HEK293 (cell line): ENCODE results near the gene ARPC2.
A peak's percentile ranks its signal among the peaks of the same experiment; 100 is the strongest.
"Not testable (repeated sequence)": the region's sequence is repeated elsewhere in the genome, so short reads cannot be mapped to it uniquely, and the experiment has no call there.

Source experiments
- CTCF ChIA-PET: fragments of 350-600 bp; formaldehyde crosslinking; extraction: SDS; loops from one replicate; lab custom pipeline; 2021; ENCODE audit warnings: antibody characterized with exemption; lab: Yijun Ruan, JAX
- POLR2A ChIA-PET: fragments of 300-600 bp; formaldehyde crosslinking; extraction: SDS; loops from one replicate; lab custom pipeline; 2020; ENCODE audit warnings: antibody characterized with exemption, inconsistent platforms; lab: Yijun Ruan, JAX
- H3K27ac ChIP-seq: fragments of 200-500 bp; sonication (Bioruptor generic); 2 replicates; pipeline ENCODE4 v1.5.1; 2014; ENCODE audit warnings: low read depth, low read length, control low read depth, inconsistent platforms; ENCODE audit errors: extremely low read depth
- H3K36me3 ChIP-seq, 2 experiments: fragments of 200-500 bp in 1 of 2; sonication (Bioruptor generic) in 1 of 2; 1 replicate in 1 of 2; 2 replicates in 1 of 2; pipeline ENCODE4 v1.5.1; 2014 to 2017; ENCODE audit warnings: inconsistent platforms in 2 of 2, low read length in 2 of 2; ENCODE audit not compliant: control insufficient read depth in 2 of 2, insufficient read depth in 1 of 2
- H3K4me1 ChIP-seq: fragments of 200-500 bp; sonication (Bioruptor generic); 2 replicates; pipeline ENCODE4 v1.5.1; 2014; ENCODE audit warnings: mild to moderate bottlenecking, low read length, inconsistent platforms; ENCODE audit not compliant: control insufficient read depth, insufficient read depth
- H3K4me3 ChIP-seq: 2 replicates; pipeline ENCODE4 v1.5.1; 2011; ENCODE audit warnings: low read depth, mild to moderate bottlenecking, control low read depth, low read length, moderate library complexity
- H3K9me3 ChIP-seq: fragments of 200-500 bp; sonication (Bioruptor generic); 2 replicates; pipeline ENCODE4 v1.5.1; 2014; ENCODE audit warnings: low read depth, low read length, inconsistent platforms; ENCODE audit not compliant: control insufficient read depth, insufficient read depth
- GLIS1 ChIP-seq: fragments of 450-650 bp; formaldehyde crosslinking; IDR thresholded peaks from 2 replicates; pipeline ENCODE4 v1.5.1; 2016; ENCODE audit warnings: missing biosample characterization, missing genetic modification characterization
- MZF1 ChIP-seq: fragments of 450-650 bp; formaldehyde crosslinking; IDR thresholded peaks from 2 replicates; pipeline ENCODE4 v1.5.1; 2017; ENCODE audit warnings: missing biosample characterization, missing genetic modification characterization, borderline replicate concordance
- SP2 ChIP-seq: fragments of 450-650 bp; formaldehyde crosslinking; IDR thresholded peaks from 2 replicates; pipeline ENCODE4 v1.5.1; 2016; ENCODE audit warnings: missing biosample characterization, missing genetic modification characterization
- YY1 ChIP-seq: fragments of 450-650 bp; formaldehyde crosslinking; IDR thresholded peaks from 2 replicates; pipeline ENCODE4 v1.5.1; 2018; ENCODE audit warnings: missing biosample characterization, missing genetic modification characterization
- ZNF140 ChIP-seq: fragments of 450-650 bp; formaldehyde crosslinking; IDR thresholded peaks from 2 replicates; pipeline ENCODE4 v1.5.1; 2016; ENCODE audit warnings: missing biosample characterization, missing genetic modification characterization
- ZNF169 ChIP-seq: fragments of 450-650 bp; formaldehyde crosslinking; IDR thresholded peaks from 2 replicates; pipeline ENCODE4 v1.5.1; 2016; ENCODE audit warnings: missing biosample characterization, missing genetic modification characterization
- ZNF19 ChIP-seq: fragments of 450-650 bp; formaldehyde crosslinking; IDR thresholded peaks from 2 replicates; pipeline ENCODE4; 2016; ENCODE audit warnings: missing biosample characterization, missing genetic modification characterization, low read depth
- ZNF394 ChIP-seq: fragments of 450-650 bp; formaldehyde crosslinking; IDR thresholded peaks from 2 replicates; pipeline ENCODE4 v1.5.1; 2016; ENCODE audit warnings: missing biosample characterization, missing genetic modification characterization, mild to moderate bottlenecking, moderate library complexity, borderline replicate concordance
- ZNF600 ChIP-seq: fragments of 450-650 bp; formaldehyde crosslinking; IDR thresholded peaks from 2 replicates; pipeline ENCODE4 v1.5.1; 2016; ENCODE audit warnings: missing biosample characterization, missing genetic modification characterization
- ZNF621 ChIP-seq: fragments of 450-650 bp; formaldehyde crosslinking; IDR thresholded peaks from 2 replicates; pipeline ENCODE4 v1.5.1; 2017; ENCODE audit warnings: missing biosample characterization, missing genetic modification characterization
- ZNF624 ChIP-seq: fragments of 450-650 bp; formaldehyde crosslinking; IDR thresholded peaks from 2 replicates; pipeline ENCODE4 v1.5.1; 2017; ENCODE audit warnings: missing biosample characterization, missing genetic modification characterization
- TF ChIP-seq, protein P1 (sequence below): fragments of 450-650 bp; formaldehyde crosslinking; conservative IDR thresholded peaks from 2 replicates; pipeline ENCODE4 v1.5.1; 2016; ENCODE audit warnings: low read depth, missing biosample characterization, missing genetic modification characterization
- TF ChIP-seq, protein P2 (sequence below): fragments of 450-650 bp; formaldehyde crosslinking; IDR thresholded peaks from 2 replicates; pipeline ENCODE4 v1.5.1; 2016; ENCODE audit warnings: missing biosample characterization, missing genetic modification characterization
- TF ChIP-seq, protein P3 (sequence below): fragments of 450-650 bp; formaldehyde crosslinking; IDR thresholded peaks from 2 replicates; pipeline ENCODE4 v1.5.1; 2016; ENCODE audit warnings: missing biosample characterization, missing genetic modification characterization
- TF ChIP-seq, protein P4 (sequence below): fragments of 450-650 bp; formaldehyde crosslinking; IDR thresholded peaks from 2 replicates; pipeline ENCODE4 v1.5.1; 2017; ENCODE audit warnings: missing biosample characterization, missing genetic modification characterization

The ARPC2 gene

DNA sequence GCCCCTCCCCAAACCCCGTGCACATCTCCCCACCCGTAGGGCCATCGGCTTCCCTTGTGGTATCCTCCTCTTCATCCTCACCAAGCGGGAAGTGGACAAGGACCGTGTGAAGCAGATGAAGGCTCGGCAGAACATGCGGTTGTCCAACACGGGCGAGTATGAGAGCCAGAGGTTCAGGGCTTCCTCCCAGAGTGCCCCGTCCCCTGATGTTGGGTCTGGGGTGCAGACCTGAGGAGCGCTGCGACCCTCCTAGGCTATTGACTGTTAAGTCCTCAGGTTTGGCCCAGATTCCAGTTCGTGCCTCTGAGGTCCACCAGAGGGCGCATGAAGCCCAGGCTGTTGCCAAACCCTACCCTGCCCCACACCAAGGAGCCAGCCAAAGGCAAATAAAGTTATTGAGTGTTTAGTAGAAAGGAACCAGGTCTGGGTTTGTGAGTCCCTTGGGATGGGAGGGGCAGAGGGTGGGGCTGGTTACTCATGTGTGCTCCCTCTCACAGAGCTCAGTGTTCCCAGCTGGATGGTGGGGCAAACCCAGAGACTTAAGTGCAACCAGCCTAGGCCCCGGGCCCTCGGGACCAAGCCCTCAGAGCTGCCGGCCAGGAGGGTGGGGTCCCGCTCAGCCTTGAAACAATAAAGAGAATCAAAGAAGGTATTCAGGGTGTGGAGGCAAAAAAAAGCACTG is 55.7 kb downstream of the ARPC2 start (continued):
- TF ChIP-seq, protein P1, sequence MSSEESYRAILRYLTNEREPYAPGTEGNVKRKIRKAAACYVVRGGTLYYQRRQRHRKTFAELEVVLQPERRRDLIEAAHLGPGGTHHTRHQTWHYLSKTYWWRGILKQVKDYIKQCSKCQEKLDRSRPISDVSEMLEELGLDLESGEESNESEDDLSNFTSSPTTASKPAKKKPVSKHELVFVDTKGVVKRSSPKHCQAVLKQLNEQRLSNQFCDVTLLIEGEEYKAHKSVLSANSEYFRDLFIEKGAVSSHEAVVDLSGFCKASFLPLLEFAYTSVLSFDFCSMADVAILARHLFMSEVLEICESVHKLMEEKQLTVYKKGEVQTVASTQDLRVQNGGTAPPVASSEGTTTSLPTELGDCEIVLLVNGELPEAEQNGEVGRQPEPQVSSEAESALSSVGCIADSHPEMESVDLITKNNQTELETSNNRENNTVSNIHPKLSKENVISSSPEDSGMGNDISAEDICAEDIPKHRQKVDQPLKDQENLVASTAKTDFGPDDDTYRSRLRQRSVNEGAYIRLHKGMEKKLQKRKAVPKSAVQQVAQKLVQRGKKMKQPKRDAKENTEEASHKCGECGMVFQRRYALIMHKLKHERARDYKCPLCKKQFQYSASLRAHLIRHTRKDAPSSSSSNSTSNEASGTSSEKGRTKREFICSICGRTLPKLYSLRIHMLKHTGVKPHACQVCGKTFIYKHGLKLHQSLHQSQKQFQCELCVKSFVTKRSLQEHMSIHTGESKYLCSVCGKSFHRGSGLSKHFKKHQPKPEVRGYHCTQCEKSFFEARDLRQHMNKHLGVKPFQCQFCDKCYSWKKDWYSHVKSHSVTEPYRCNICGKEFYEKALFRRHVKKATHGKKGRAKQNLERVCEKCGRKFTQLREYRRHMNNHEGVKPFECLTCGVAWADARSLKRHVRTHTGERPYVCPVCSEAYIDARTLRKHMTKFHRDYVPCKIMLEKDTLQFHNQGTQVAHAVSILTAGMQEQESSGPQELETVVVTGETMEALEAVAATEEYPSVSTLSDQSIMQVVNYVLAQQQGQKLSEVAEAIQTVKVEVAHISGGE (tag by site-specific recombination) = no peak
- TF ChIP-seq, protein P2, sequence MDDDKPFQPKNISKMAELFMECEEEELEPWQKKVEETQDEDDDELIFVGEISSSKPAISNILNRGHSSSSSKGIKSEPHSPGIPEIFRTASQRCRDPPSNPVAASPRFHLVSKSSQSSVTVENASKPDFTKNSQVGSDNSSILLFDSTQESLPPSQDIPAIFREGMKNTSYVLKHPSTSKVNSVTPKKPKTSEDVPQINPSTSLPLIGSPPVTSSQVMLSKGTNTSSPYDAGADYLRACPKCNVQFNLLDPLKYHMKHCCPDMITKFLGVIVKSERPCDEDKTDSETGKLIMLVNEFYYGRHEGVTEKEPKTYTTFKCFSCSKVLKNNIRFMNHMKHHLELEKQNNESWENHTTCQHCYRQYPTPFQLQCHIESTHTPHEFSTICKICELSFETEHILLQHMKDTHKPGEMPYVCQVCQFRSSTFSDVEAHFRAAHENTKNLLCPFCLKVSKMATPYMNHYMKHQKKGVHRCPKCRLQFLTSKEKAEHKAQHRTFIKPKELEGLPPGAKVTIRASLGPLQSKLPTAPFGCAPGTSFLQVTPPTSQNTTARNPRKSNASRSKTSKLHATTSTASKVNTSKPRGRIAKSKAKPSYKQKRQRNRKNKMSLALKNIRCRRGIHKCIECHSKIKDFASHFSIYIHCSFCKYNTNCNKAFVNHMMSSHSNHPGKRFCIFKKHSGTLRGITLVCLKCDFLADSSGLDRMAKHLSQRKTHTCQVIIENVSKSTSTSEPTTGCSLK (tag by site-specific recombination) = no peak
- TF ChIP-seq MZF1 (tag by site-specific recombination) = no peak
- TF ChIP-seq ZNF600 = peak; percentile 56; the same call in 1 of the 2 replicates

DNA sequence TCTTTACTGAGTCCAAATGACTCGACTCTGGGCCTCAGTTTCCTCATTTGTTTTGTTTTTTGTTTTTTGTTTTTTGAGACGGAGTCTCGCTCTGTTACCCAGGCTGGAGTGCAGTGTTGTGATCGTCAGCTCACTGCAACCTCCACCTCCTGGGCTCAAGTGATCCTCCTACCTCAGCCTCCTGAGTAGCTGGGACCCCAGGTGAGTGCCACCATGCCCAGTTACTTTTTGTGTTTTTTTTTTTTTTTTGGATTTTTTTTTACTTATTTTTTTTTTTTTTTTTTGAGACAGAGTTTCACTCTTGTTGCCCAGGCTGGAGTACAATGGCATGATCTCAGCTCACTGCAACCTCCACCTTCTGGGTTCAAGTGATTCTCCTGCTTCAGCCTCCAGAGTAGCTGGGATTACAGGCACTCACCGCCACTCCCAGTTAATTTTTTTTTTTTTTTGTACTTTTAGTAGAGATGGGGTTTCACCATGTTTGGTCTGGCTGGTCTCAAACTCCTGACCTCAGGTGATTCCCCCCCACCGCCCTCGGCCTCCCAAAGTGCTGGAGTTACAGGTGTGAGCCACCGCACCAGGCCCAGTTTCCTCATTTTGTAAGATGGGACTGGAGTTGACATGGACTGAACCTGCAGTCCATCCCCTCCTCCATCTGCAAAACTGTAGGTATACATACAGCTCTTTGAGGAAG is 56.4 kb downstream of the ARPC2 start:
- not testable (repeated sequence) for H3K9me3 ChIP-seq, H3K4me1 ChIP-seq, H3K4me3 ChIP-seq, H3K27ac ChIP-seq
- TF ChIP-seq, protein P3, sequence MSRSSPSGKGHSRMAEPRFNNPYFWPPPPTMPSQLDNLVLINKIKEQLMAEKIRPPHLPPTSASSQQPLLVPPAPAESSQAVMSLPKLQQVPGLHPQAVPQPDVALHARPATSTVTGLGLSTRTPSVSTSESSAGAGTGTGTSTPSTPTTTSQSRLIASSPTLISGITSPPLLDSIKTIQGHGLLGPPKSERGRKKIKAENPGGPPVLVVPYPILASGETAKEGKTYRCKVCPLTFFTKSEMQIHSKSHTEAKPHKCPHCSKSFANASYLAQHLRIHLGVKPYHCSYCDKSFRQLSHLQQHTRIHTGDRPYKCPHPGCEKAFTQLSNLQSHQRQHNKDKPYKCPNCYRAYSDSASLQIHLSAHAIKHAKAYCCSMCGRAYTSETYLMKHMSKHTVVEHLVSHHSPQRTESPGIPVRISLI (tag by site-specific recombination) = peak; percentile 94
- H3K36me3 ChIP-seq = peaks cover 7 to 59% of the 10 kb centered on the region in 2 experiments; a peak in 2 of 3 replicates
- POLR2A ChIA-PET = interaction anchor here (0.7 to 4.3 kb wide), 3 partner anchors 13 to 181 kb away, joined by 4 to 29 read pairs (median 14); no protein-coding TSS in a partner anchor
- CTCF ChIA-PET = interaction anchor here (0.5 to 7.3 kb wide), 20 partner anchors 9 to 881 kb away, joined by 3 to 89 read pairs (median 4); partner anchors contain the start of genes CATIP and TMBIM1

DNA sequence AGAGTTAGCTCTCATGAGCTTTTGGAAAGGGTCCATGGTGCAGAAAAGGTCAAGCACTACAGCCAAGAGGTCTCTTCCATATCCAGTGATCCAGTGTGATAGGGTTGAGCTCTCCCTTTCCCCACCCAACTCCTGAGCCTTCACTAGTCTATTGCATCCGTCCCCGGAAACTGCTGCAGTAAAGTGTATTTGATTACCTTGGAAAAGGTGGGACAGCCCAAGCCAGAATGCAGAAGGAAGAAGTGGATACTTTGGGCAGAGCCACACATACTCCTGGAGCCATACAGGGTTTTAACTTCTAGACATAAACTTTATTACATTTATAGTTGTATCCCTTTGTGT is 56.9 kb downstream of the ARPC2 start:
- Histone ChIP-seq H3K4me3 (no peak overlapping the region), H3K9me3 (no peaks in the 10 kb centered on the region), H3K36me3 (peaks cover 6 to 64% of the 10 kb centered on the region in 2 experiments; a peak in 2 of 3 replicates), H3K27ac (no peak overlapping the region), H3K4me1 (peaks cover 3% of the 10 kb centered on the region; the same call in 1 of the 2 replicates)
- ChIA-PET POLR2A (interaction anchor here (4.3 kb wide), 1 partner anchor 13 kb away, joined by 29 read pairs; no protein-coding TSS in a partner anchor), CTCF (interaction anchor here (0.5 to 7.3 kb wide), 11 partner anchors 8 to 722 kb away, joined by 3 to 89 read pairs (median 4); partner anchors contain the start of gene TMBIM1)
- no peak for TF ChIP-seq ZNF169 (tag by site-specific recombination)

DNA sequence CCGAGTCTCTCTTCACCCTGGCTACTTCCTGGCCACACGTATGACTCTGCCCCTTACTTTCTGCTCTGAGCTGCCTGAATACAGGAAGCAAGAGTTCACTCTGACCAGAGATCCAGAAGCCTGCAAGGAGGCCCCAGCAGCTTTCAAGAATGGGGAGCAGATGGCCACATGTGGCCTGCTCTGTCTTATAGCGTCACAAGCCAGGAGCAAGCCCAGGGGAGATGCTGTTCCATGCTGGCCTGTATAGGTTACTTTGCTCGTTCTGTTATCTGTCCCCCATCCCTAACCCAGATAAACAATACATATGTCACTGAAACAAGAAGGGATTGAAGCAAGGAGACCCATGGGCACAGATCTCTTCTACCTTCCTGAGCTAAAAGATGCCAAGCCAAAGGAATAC is 57.6 kb downstream of the ARPC2 start:
- no peaks in the 10 kb centered on the region for H3K9me3 ChIP-seq
- no peak overlapping the region for H3K4me3 ChIP-seq
- CTCF ChIA-PET = interaction anchor here (0.7 to 7.3 kb wide), 4 partner anchors 11 to 121 kb away, joined by 3 to 89 read pairs (median 32); partner anchors contain the start of gene TMBIM1
- peaks cover 4 to 71% of the 10 kb centered on the region in 2 experiments; a peak in 2 of 3 replicates for H3K36me3 ChIP-seq
- POLR2A ChIA-PET = interaction anchor here (4.3 kb wide), 1 partner anchor 12 kb away, joined by 29 read pairs; no protein-coding TSS in a partner anchor
- TF ChIP-seq ZNF394 (tag by site-specific recombination) (no peak), ZNF19 (tag by site-specific recombination) (no peak), SP2 (tag by site-specific recombination) (no peak), YY1 (tag by site-specific recombination) (no peak), ZNF621 (tag by site-specific recombination) (no peak), ZNF624 (tag by site-specific recombination) (no peak), GLIS1 (tag by site-specific recombination) (no peak), ZNF140 (no peak)
- TF ChIP-seq, protein P4, sequence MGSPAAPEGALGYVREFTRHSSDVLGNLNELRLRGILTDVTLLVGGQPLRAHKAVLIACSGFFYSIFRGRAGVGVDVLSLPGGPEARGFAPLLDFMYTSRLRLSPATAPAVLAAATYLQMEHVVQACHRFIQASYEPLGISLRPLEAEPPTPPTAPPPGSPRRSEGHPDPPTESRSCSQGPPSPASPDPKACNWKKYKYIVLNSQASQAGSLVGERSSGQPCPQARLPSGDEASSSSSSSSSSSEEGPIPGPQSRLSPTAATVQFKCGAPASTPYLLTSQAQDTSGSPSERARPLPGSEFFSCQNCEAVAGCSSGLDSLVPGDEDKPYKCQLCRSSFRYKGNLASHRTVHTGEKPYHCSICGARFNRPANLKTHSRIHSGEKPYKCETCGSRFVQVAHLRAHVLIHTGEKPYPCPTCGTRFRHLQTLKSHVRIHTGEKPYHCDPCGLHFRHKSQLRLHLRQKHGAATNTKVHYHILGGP (tag by site-specific recombination) = no peak
- TF ChIP-seq, all 188 proteins: peak for 0
- Histone ChIP-seq H3K4me1 (peaks cover 3% of the 10 kb centered on the region; the same call in 1 of the 2 replicates), H3K27ac (no peak overlapping the region)
